IPS-18a (cell line): Measurements from ENCODE around the gene KRT38.

Experiments used
- H3K27ac ChIP-seq: one replicate; pipeline ENCODE4 v1.5.1; 2013; ENCODE audit warnings: low read length
- H3K27me3 ChIP-seq: one replicate; pipeline ENCODE4 v1.6.1; 2013; ENCODE audit warnings: mild to moderate bottlenecking, low read length; ENCODE audit not compliant: control insufficient read depth, insufficient read depth
- H3K36me3 ChIP-seq: one replicate; pipeline ENCODE4 v1.6.1; 2013; ENCODE audit warnings: low read depth, low read length; ENCODE audit not compliant: control insufficient read depth
- H3K4me1 ChIP-seq: one replicate; pipeline ENCODE4 v1.6.1; 2013; ENCODE audit warnings: low read depth, low read length; ENCODE audit not compliant: control insufficient read depth
- H3K4me3 ChIP-seq: one replicate; pipeline ENCODE4 v1.5.1; 2013; ENCODE audit warnings: low read length
- H3K9ac ChIP-seq: one replicate; pipeline ENCODE4 v1.6.1; 2013; ENCODE audit warnings: mild to moderate bottlenecking, low read length, moderate library complexity
- H3K9me3 ChIP-seq: one replicate; pipeline ENCODE4 v1.6.1; 2013; ENCODE audit warnings: low read depth, low read length; ENCODE audit not compliant: control insufficient read depth

The KRT38 gene

DNA sequence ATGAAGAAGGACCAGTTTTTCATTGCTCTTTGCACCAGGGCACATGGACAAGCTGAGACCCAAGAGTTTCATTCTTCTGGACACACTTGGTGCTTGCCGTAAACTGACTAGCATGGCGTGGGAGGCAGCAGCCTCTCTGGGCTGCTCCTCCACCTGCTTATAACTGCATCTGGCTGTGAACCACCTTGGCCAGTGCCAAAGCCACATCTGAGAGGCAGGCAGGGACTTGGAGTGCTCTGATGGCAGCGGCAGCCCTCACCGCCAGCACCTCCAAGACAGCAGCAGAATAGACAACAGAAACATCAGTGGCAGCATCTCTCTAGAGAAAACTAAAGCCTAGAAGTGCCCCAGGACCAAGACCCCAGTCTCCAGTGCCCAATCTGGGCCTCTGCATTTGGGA, 21.1 kb downstream of the KRT38 start:
- no peaks in the 10 kb centered on the region for H3K36me3 ChIP-seq
- no peak overlapping the region for H3K27ac ChIP-seq
- no peaks in the 10 kb centered on the region for H3K9me3 ChIP-seq
- H3K9ac ChIP-seq: no peak overlapping the region
- no peaks in the 10 kb centered on the region for H3K27me3 ChIP-seq
- no peaks in the 10 kb centered on the region for H3K4me1 ChIP-seq
- H3K4me3 ChIP-seq: no peak overlapping the region

DNA sequence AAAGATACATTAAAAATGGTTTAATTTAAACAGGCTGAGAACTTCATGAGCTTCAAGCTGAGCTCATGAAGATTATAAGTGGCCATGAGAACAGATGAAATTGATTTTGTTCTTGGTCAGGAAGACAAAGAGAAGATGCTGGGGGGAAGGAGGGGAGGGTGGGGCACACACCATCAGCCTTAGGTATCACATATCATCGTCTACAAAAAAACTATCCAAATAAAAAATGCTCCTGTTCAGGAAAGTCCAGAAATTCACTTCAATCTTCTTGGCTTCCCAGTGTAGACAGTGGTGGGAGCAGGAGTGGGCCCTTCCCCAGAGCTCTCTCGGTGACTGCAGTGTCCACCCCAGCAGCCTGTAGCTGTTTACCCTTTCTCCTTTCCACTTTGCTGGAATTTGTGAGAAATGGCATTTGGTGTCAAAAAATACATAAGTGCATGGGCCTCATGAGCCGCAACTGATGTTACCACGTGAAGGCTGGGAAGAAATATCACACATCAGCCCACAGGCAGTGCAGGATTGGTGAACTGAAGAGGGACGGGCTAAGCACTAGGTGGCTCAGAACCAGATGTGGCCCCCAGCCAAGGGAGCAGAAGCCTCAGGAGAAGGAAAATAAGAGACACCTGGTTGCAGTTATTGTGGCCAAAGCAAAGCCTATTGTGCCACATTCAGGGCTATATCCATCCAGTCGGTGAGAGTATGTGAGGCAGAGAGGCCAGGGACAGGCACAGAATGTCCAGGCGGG, 22.5 kb downstream of the KRT38 start:
- Histone ChIP-seq H3K36me3 (no peaks in the 10 kb centered on the region), H3K4me1 (peaks cover 5% of the 10 kb centered on the region), H3K4me3 (no peak overlapping the region), H3K27ac (no peak overlapping the region), H3K9me3 (no peaks in the 10 kb centered on the region), H3K9ac (no peak overlapping the region), H3K27me3 (no peaks in the 10 kb centered on the region)

DNA sequence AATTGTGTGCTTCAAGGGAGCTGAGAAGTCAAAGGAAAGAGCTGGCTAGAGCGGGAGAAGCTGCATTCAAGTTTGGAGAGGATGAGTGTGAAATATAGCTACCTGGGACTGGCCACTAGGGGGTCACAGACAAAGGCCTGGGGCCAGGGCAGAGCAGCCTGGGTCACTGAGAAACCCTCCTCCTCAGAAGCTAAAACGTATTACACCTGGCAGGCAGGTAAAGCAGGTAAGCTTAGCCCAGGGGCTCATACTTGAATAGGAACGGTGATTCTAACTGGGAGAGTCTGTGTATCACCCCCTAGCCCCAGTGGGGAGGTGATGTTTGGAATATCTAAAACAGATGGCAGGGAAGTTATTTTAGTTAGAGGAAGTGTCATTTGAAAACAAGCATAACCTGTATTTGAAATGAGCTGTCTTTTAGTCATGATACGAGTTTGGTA, 23.2 kb downstream of the KRT38 start:
- Histone ChIP-seq H3K4me3 (no peak overlapping the region), H3K27me3 (no peaks in the 10 kb centered on the region), H3K9me3 (no peaks in the 10 kb centered on the region), H3K36me3 (no peaks in the 10 kb centered on the region), H3K9ac (no peak overlapping the region), H3K4me1 (peaks cover 10% of the 10 kb centered on the region), H3K27ac (no peak overlapping the region)

- no peak overlapping the region for H3K27ac ChIP-seq
- H3K4me1 ChIP-seq: peaks cover 10% of the 10 kb centered on the region
- H3K4me3 ChIP-seq: no peak overlapping the region
- H3K9ac ChIP-seq: no peak overlapping the region
- H3K36me3 ChIP-seq: no peaks in the 10 kb centered on the region
- H3K27me3 ChIP-seq: no peaks in the 10 kb centered on the region
- no peaks in the 10 kb centered on the region for H3K9me3 ChIP-seq
These were observed 23.7 kb downstream of the KRT38 start for GRCh38 chr17:41417127-41417526.

GRCh38 chr17:41416479-41416878, 24.3 kb downstream of the KRT38 start:
- H3K36me3 ChIP-seq: no peaks in the 10 kb centered on the region
- no peaks in the 10 kb centered on the region for H3K27me3 ChIP-seq
- no peak overlapping the region for H3K27ac ChIP-seq
- peaks cover 10% of the 10 kb centered on the region for H3K4me1 ChIP-seq
- no peak overlapping the region for H3K4me3 ChIP-seq
- H3K9me3 ChIP-seq: no peaks in the 10 kb centered on the region
- H3K9ac ChIP-seq: no peak overlapping the region

DNA sequence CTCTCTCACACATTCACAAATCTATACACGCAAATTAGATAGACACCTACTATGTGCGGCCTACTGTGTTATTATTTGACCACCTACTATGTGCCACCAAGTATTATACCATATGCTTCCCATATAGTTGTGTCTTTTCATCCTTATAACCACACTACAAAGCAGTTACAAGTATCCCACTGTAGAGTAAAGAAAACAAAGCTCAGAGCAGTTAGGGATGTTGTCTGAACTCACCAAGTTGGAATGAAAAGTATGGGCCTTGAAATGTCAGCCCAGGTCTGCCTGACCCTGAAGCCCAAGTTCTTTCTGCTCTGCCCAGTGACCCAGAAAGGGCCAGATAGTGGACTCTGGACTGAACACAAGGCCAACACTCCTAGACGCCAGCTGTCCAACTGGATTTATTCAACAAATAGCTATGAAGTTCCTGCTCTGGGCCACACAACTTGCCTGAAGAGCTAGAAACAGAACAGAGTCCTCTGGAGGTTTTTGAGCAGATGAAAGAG, 24.9 kb downstream of the KRT38 start:
- Histone ChIP-seq H3K27me3 (no peaks in the 10 kb centered on the region), H3K4me1 (peaks cover 10% of the 10 kb centered on the region), H3K27ac (no peak overlapping the region), H3K9me3 (no peaks in the 10 kb centered on the region), H3K36me3 (no peaks in the 10 kb centered on the region), H3K9ac (no peak overlapping the region), H3K4me3 (no peak overlapping the region)

DNA sequence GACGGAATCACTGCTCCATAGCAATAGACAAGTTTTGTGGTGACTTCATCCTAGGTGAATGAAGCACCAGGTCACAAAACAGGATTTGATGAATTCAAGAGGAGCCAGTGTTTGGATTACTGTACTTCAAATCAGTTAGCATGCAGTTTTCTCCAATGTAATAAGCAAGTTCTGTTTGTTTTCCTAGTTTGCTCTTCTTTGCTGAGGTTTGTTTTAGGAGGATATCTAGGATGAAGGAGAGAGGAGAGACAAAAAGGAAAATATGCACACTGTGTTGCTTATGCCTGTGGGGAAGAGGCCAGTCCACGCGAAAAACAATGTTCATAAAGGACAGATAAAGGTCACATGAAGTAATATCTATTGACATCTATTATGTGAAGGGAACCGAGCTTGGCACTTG, 25.4 kb downstream of the KRT38 start:
- Histone ChIP-seq H3K9me3 (no peaks in the 10 kb centered on the region), H3K4me3 (no peak overlapping the region), H3K9ac (no peak overlapping the region), H3K27ac (no peak overlapping the region), H3K4me1 (peaks cover 10% of the 10 kb centered on the region), H3K27me3 (no peaks in the 10 kb centered on the region), H3K36me3 (no peaks in the 10 kb centered on the region)

DNA sequence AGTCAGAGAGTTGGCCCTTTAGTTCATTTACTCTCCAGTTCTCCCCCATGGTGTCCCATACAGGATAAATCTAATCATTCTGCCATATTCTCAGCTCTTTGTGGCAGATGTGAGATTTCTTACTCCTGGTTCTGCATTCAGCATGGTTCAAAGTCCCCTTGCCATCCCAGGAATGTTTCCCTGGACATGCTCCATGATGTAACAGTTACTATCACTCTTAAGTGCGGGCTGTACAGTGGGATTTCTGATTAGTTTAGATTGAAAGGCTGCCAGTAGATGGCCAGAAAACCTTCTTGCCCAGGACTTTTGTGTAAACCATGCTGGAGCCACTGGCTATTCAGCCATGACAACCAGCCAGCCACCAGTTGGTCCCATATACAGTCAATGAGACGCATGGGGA, 26.8 kb downstream of the KRT38 start:
- Histone ChIP-seq H3K9me3 (no peaks in the 10 kb centered on the region), H3K36me3 (no peaks in the 10 kb centered on the region), H3K4me1 (peaks cover 10% of the 10 kb centered on the region), H3K27ac (no peak overlapping the region), H3K9ac (no peak overlapping the region), H3K4me3 (no peak overlapping the region), H3K27me3 (no peaks in the 10 kb centered on the region)

GRCh38 chr17:41413353-41413957, 27.3 kb downstream of the KRT38 start:
- H3K9ac ChIP-seq: no peak overlapping the region
- H3K9me3 ChIP-seq: no peaks in the 10 kb centered on the region
- H3K27me3 ChIP-seq: no peaks in the 10 kb centered on the region
- H3K4me3 ChIP-seq: no peak overlapping the region
- no peak overlapping the region for H3K27ac ChIP-seq
- H3K36me3 ChIP-seq: no peaks in the 10 kb centered on the region
- H3K4me1 ChIP-seq: peaks cover 10% of the 10 kb centered on the region

- Histone ChIP-seq H3K4me3 (no peak overlapping the region), H3K9me3 (no peaks in the 10 kb centered on the region), H3K27ac (no peak overlapping the region), H3K27me3 (no peaks in the 10 kb centered on the region), H3K36me3 (no peaks in the 10 kb centered on the region), H3K9ac (no peak overlapping the region), H3K4me1 (peaks cover 10% of the 10 kb centered on the region)
These were observed 29.5 kb downstream of the KRT38 start for GRCh38 chr17:41411072-41411840.

DNA sequence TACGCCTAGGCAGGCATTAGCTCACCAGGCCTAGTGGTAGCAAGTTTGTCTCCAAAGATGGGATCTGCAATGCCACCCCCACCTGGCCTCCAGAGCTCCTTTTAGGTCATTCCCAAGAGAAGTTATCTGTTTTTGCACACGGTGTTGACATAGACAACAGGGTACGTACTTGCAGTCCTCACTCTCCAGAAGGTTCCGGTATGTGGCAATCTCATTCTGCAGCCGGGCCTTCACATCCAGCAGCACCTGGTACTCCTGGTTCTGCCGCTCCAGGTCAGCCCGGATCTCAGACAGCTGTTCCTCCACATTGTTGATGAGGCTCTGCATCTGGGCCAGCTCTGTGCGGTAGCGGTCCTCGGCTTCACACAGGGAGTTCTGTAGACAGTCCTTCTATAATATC, 33.6 kb downstream of the KRT38 start:
- Histone ChIP-seq H3K27ac (no peak overlapping the region), H3K4me3 (no peak overlapping the region), H3K9me3 (no peaks in the 10 kb centered on the region), H3K36me3 (no peaks in the 10 kb centered on the region), H3K4me1 (no peaks in the 10 kb centered on the region), H3K27me3 (no peaks in the 10 kb centered on the region), H3K9ac (no peak overlapping the region)
